Stimulated activated CD4-positive, alpha-beta T cell treated with anti-CD3 and anti-CD28 coated beads, Interleukin-1b, Interleukin-23, amount 100 ng/mL, for 48 hours (primary cell): ENCODE results near the gene SH2D1B.

Experiments
- DNase-seq: peaks from one replicate; pipeline ENCODE4 v3.0.0-alpha.2; 2020

The SH2D1B gene

GRCh38 chr1:162380061-162380846 is 31.7 kb downstream of the SH2D1B start:
- no peak for DNase-seq

GRCh38 chr1:162376691-162377090 is 35.2 kb downstream of the SH2D1B start, which contains the start of gene SPATA46:
TSS of gene SPATA46 (minus strand) at chr1:162376854. CDS start at chr1:162376790, 64 bp downstream.
- no peak for DNase-seq

- DNase-seq, result no peak
These were observed 36.5 kb downstream of the SH2D1B start for GRCh38 chr1:162375463-162375862.

- DNase-seq, result no peak
These were observed 37.5 kb downstream of the SH2D1B start for GRCh38 chr1:162374406-162374805.

GRCh38 chr1:162373541-162374260 is 38.2 kb downstream of the SH2D1B start:
- no peak for DNase-seq

- no peak for DNase-seq
These were observed 38.9 kb downstream of the SH2D1B start for GRCh38 chr1:162373072-162373427.

GRCh38 chr1:162372159-162373071 is 39.5 kb downstream of the SH2D1B start:
- DNase-seq, result no peak

GRCh38 chr1:162371611-162372010 is 40.3 kb downstream of the SH2D1B start:
- no peak for DNase-seq

GRCh38 chr1:162370721-162371120 is 41.2 kb downstream of the SH2D1B start:
- DNase-seq, result no peak

GRCh38 chr1:162370161-162370560 is 41.8 kb downstream of the SH2D1B start:
- DNase-seq, result no peak

- no peak for DNase-seq
These were observed 42.4 kb downstream of the SH2D1B start for GRCh38 chr1:162369571-162369970.

- DNase-seq, result no peak
These were observed 43.5 kb downstream of the SH2D1B start for GRCh38 chr1:162368451-162368850.

GRCh38 chr1:162367772-162368171 is 44.2 kb downstream of the SH2D1B start:
- no peak for DNase-seq

GRCh38 chr1:162367073-162367472 is 44.9 kb downstream of the SH2D1B start:
- no peak for DNase-seq

GRCh38 chr1:162366671-162367070 is 45.3 kb downstream of the SH2D1B start:
- no peak for DNase-seq

GRCh38 chr1:162366149-162366548 is 45.8 kb downstream of the SH2D1B start:
- no peak for DNase-seq

GRCh38 chr1:162365284-162366020 is 46.5 kb downstream of the SH2D1B start:
- DNase-seq, result no peak

GRCh38 chr1:162364498-162364897 is 47.4 kb downstream of the SH2D1B start:
- no peak for DNase-seq

- DNase-seq, result no peak
These were observed 48.1 kb downstream of the SH2D1B start for GRCh38 chr1:162363823-162364222.

GRCh38 chr1:162361349-162361748 is 50.6 kb downstream of the SH2D1B start:
- DNase-seq, result no peak

GRCh38 chr1:162360874-162361260 is 51.1 kb downstream of the SH2D1B start:
- no peak for DNase-seq

GRCh38 chr1:162360237-162360873 is 51.6 kb downstream of the SH2D1B start:
- no peak for DNase-seq
